K562 (cell line): Measurements from ENCODE around the gene AAK1. TPM values are rescaled to one million over a fixed set of nuclear protein-coding genes. Genes with fewer than 3 reads are reported as not detected.

ENCODE experiments used
- ATAC-seq: fragments of 200-7000 bp; cut with Tn5 transposase; 3 replicates; pipeline ENCODE4 v1.9.1; 2020; ENCODE audit warnings: moderate library complexity
- BruUV-seq: library from RNA; stranded (reverse); fragments of 400-500 nt; replicated peaks from 2 replicates; lab custom pipeline; 2021; lab: Mats Ljungman, UMichigan
- CTCF ChIA-PET: fragments of 300-600 bp; formaldehyde crosslinking; extraction: SDS; loops from one replicate; lab custom pipeline; 2021; ENCODE audit warnings: low intra/inter-chr PET ratio; lab: Yijun Ruan, JAX
- POLR2A ChIA-PET: fragments of 300-600, 350-650 bp; sonication (Branson Sonifier 250); formaldehyde crosslinking; extraction: SDS; loops from one replicate; lab custom pipeline; 2021; ENCODE audit warnings: antibody characterized with exemption, inconsistent platforms; lab: Yijun Ruan, JAX
- DNase-seq, 4 experiments: peaks; one replicate each; pipeline versions ENCODE4 v3.0.0 to v3.0.0-alpha.2; 2011 to 2018; ENCODE audit warnings: low spot score in 3 of 4, mixed read lengths in 3 of 4; ENCODE audit errors: extremely low read depth in 1 of 4
- FAIRE-seq: peaks from 2 replicates; lab custom pipeline; 2011; peaks lifted over from hg19 to GRCh38; lab: Jason Lieb, UNC
- H2AFZ ChIP-seq: 2 replicates; pipeline ENCODE4 v1.6.0; 2011; ENCODE audit warnings: low read depth, low read length, control low read depth, inconsistent platforms
- H3K27ac ChIP-seq: fragments of 200-600 bp; 3 replicates; pipeline ENCODE4 v1.8.0; 2011; ENCODE audit warnings: low read depth, mild to moderate bottlenecking, control low read depth, inconsistent platforms, low read length, moderate library complexity, mixed read lengths; ENCODE audit errors: extremely low read depth
- H3K27me3 ChIP-seq, 2 experiments: fragments of 300-600 bp in 1 of 2; 2 replicates in 1 of 2; 3 replicates in 1 of 2; pipeline versions ENCODE4 v1.6.0 to v1.8.0; 2011; ENCODE audit warnings: inconsistent platforms in 2 of 2, low read length in 2 of 2, mild to moderate bottlenecking in 1 of 2, mixed read lengths in 1 of 2, moderate library complexity in 1 of 2; ENCODE audit not compliant: control insufficient read depth in 2 of 2, insufficient read depth in 2 of 2
- H3K36me3 ChIP-seq: fragments of 300-600 bp; 3 replicates; pipeline ENCODE4 v1.8.0; 2011; ENCODE audit warnings: mild to moderate bottlenecking, low read length, inconsistent platforms; ENCODE audit not compliant: control insufficient read depth, insufficient read depth
- H3K4me1 ChIP-seq, 2 experiments: fragments of 200-600 bp in 1 of 2; replicated peaks in 1 of 2; 2 replicates in 1 of 2; 3 replicates in 1 of 2; pipeline versions ENCODE4 v1.5.1 to v1.8.0; 2011; ENCODE audit warnings: inconsistent platforms in 2 of 2, low read length in 2 of 2, mild to moderate bottlenecking in 1 of 2, mixed read lengths in 1 of 2, moderate library complexity in 1 of 2; ENCODE audit not compliant: control insufficient read depth in 2 of 2, insufficient read depth in 2 of 2
- H3K4me2 ChIP-seq: 2 replicates; pipeline ENCODE4 v1.6.1; 2011; ENCODE audit warnings: low read length, control low read depth, inconsistent platforms, mixed read lengths; ENCODE audit not compliant: insufficient read depth
- H3K4me3 ChIP-seq: fragments of 200-600 bp; sonication (generic), shearing (Covaris generic); 2 replicates; pipeline ENCODE4 v1.5.1; 2016; ENCODE audit warnings: control low read depth, inconsistent platforms
- H3K79me2 ChIP-seq: fragments of 200-600 bp; 3 replicates; pipeline ENCODE4 v1.8.0; 2011; ENCODE audit warnings: low read length, inconsistent platforms; ENCODE audit not compliant: control insufficient read depth, insufficient read depth
- H3K9ac ChIP-seq, 2 experiments: 2 replicates each; pipeline versions ENCODE4 v1.6.0 to v1.6.1; 2011; ENCODE audit warnings: low read depth in 2 of 2, low read length in 2 of 2, control low read depth in 1 of 2, inconsistent platforms in 1 of 2, mild to moderate bottlenecking in 1 of 2, mixed read lengths in 1 of 2; ENCODE audit not compliant: insufficient read depth in 1 of 2
- H3K9me1 ChIP-seq: one replicate; pipeline ENCODE4 v1.6.0; 2011; ENCODE audit warnings: inconsistent platforms, mild to moderate bottlenecking, low read length, moderate library complexity; ENCODE audit not compliant: control insufficient read depth, insufficient read depth
- H3K9me3 ChIP-seq: replicated peaks from 2 replicates; pipeline ENCODE4 v1.5.1; 2011; ENCODE audit warnings: low read depth, low read length, inconsistent platforms; ENCODE audit not compliant: control insufficient read depth, insufficient read depth
- H4K20me1 ChIP-seq: replicated peaks from 2 replicates; pipeline ENCODE4 v1.6.1; 2011; ENCODE audit warnings: low read length, inconsistent platforms, mixed read lengths; ENCODE audit not compliant: control insufficient read depth, insufficient read depth
- CLOCK ChIP-seq: fragments of 250-450 bp; sonication (Bioruptor Pico); IDR thresholded peaks from 2 replicates; pipeline ENCODE4 v1.4.0; 2020; ENCODE audit warnings: mild to moderate bottlenecking, moderate library complexity, borderline replicate concordance
- CTCFL ChIP-seq: IDR thresholded peaks from 2 replicates; pipeline ENCODE4 v1.6.1; 2011; ENCODE audit warnings: borderline replicate concordance, low read depth, mild to moderate bottlenecking, moderate library complexity, low read length; ENCODE audit not compliant: insufficient read depth, poor library complexity, severe bottlenecking
- DEAF1 ChIP-seq: fragments of 450-650 bp; formaldehyde crosslinking; IDR thresholded peaks from 2 replicates; pipeline ENCODE4 v1.4.0; 2020; ENCODE audit warnings: mild to moderate bottlenecking, moderate library complexity
- ESRRB ChIP-seq: fragments of 250-450 bp; sonication (Bioruptor Pico); IDR thresholded peaks from 2 replicates; pipeline ENCODE4 v1.5.0; 2020; ENCODE audit warnings: mild to moderate bottlenecking, moderate library complexity, borderline replicate concordance
- LARP7 ChIP-seq: fragments of 450-650 bp; IDR thresholded peaks from 2 replicates; pipeline ENCODE4 v1.6.1; 2016
- MECOM ChIP-seq: fragments of 250-450 bp; sonication (Bioruptor Pico); IDR thresholded peaks from 2 replicates; pipeline ENCODE4 v1.8.0; 2022; ENCODE audit warnings: inconsistent platforms
- MYNN ChIP-seq, 2 experiments: sonication (generic); formaldehyde crosslinking in 1 of 2; IDR thresholded peaks; 2 replicates each; pipeline versions ENCODE4 v1.5.0 to v1.6.1; 2016 to 2020; ENCODE audit warnings: antibody characterized with exemption in 1 of 2, missing genetic modification reagents in 1 of 2
- ZBTB17 ChIP-seq: fragments of 450-650 bp; formaldehyde crosslinking; IDR thresholded peaks from 2 replicates; pipeline ENCODE4 v1.4.0; 2020; ENCODE audit warnings: mild to moderate bottlenecking
- ZMIZ1 ChIP-seq, 2 experiments: fragments of 150-350 bp in 1 of 2; IDR thresholded peaks; 2 replicates each; pipeline ENCODE4 v1.6.1; 2012 to 2016; ENCODE audit warnings: low read depth in 2 of 2, low read length in 2 of 2, mild to moderate bottlenecking in 1 of 2, moderate library complexity in 1 of 2
- ZNF175 ChIP-seq: fragments of 200-800 bp; sonication (Bioruptor generic); IDR thresholded peaks from 2 replicates; pipeline ENCODE4 v1.6.1; 2016; ENCODE audit warnings: low read depth, mild to moderate bottlenecking, missing genetic modification characterization, missing compliant biosample characterization
- WGBS: fragments of 100-300 bp; shearing (Covaris generic); methylation state at CpG from one replicate; pipeline ENCODE4 v1.1.6; 2016; ENCODE audit warnings: low coverage, mixed read lengths; ENCODE audit not compliant: insufficient coverage; ENCODE audit errors: missing lambda C conversion rate; 5-methylcytosine and 5-hydroxymethylcytosine counted together
- in situ Hi-C: fragments of 300-500 bp; cut with MboI; formaldehyde crosslinking; loops from 4 replicates; pipeline ENCODE4 v1.15.0; 2018; ENCODE audit warnings: inconsistent platforms, mixed read lengths
- intact Hi-C: fragments of 100-400 bp; cut with micrococcal nuclease; formaldehyde crosslinking; loops from 2 replicates; pipeline ENCODE4 v1.14.2; 2022
- polyA plus RNA-seq, 8 experiments: library from polyadenylated mRNA; depleted of rRNA in 4 of 8; stranded (reverse) in 5 of 8; unstranded in 3 of 8; fragments of >200 nt; fragmentation: Nextera tagmentation in 2 of 8; fragmentation: Illumina TruSeq in 1 of 8; extraction: Ambion mirVana in 2 of 8; extraction: Trizol in 1 of 8; gene quantifications; 2 replicates each; pipeline versions ENCODE4 v1.2.1 to v1.2.3, GENCODE V29; 2011 to 2014; ENCODE audit warnings: inconsistent platforms in 1 of 8, missing spikeins in 1 of 8
- total RNA-seq, 7 experiments: library from RNA; depleted of rRNA in 6 of 7; stranded (reverse); fragments of >200 nt in 6 of 7; fragmentation: Illumina TruSeq in 2 of 7; extraction: Trizol in 2 of 7; gene quantifications; 2 replicates each; pipeline versions ENCODE4 v1.2.1 to v1.2.3, GENCODE V29; 2011 to 2021; ENCODE audit warnings: low replicate concordance in 1 of 7

AAK1 gene
- total and polyA plus RNA-seq, 9 of the 15 experiments (the other 6 are each of a cell fraction or from before 2014, with no cell fraction given): 0.89 to 17.1 (median 6.0) TPM

GRCh38 chr2:69416147-69416546 lies 227.4 kb downstream of the AAK1 start:
- BruUV-seq: no TSS peak
- no peaks in the 10 kb centered on the region for H3K79me2 ChIP-seq
- in situ Hi-C loops: no loop called here
- H3K9me1 ChIP-seq: no peaks in the 10 kb centered on the region
- H3K9ac ChIP-seq: no peak overlapping the region
- no peak overlapping the region for H3K4me3 ChIP-seq
- ChIA-PET CTCF (no interaction called here), POLR2A (no interaction called here)
- no peak for ATAC-seq
- H3K4me1 ChIP-seq: no peaks in the 10 kb centered on the region
- no peak overlapping the region for H3K4me2 ChIP-seq
- peaks cover 25% of the 10 kb centered on the region; the same call in 2 of the 3 replicates for H3K36me3 ChIP-seq
- WGBS: 3% methylated on average over 1 of the region's 1 CpG
- H3K27ac ChIP-seq: no peak overlapping the region
- H3K9me3 ChIP-seq: no peaks in the 10 kb centered on the region
- no peak for DNase-seq
- H4K20me1 ChIP-seq: no peaks in the 10 kb centered on the region
- H3K27me3 ChIP-seq: no peaks in the 10 kb centered on the region
- no peak overlapping the region for H2AFZ ChIP-seq
- intact Hi-C loops: no loop called here
- FAIRE-seq: no peak
- TF ChIP-seq ZBTB17 (CRISPR knock-in tag) (no peak), DEAF1 (CRISPR knock-in tag) (no peak), LARP7 (no peak), ZNF175 (CRISPR knock-in tag) (no peak), MYNN (IDR thresholded peaks at IDR 0.05) (no peak), MYNN (CRISPR knock-in tag; IDR thresholded peaks at IDR 0.05) (no peak), CLOCK (CRISPR knock-in tag) (no peak), ESRRB (no peak), CTCFL (no peak), ZMIZ1 (IDR thresholded peaks at IDR 0.05; ENCODE audit: low read depth in 2 of 2, low read length in 2 of 2) (no peak), MECOM (CRISPR knock-in tag) (no peak)
